Skeletal muscle satellite cell (primary cell): ENCODE results near the gene ELF5.

Experiments
- H3K27me3 ChIP-seq: 2 replicates; pipeline ENCODE4 v1.7.0; 2013; ENCODE audit warnings: low read length; ENCODE audit not compliant: control insufficient read depth, insufficient read depth
- H3K36me3 ChIP-seq: 2 replicates; pipeline ENCODE4 v1.7.0; 2013; ENCODE audit warnings: mild to moderate bottlenecking, control low read depth, low read length; ENCODE audit not compliant: insufficient read depth
- H3K4me1 ChIP-seq: 2 replicates; pipeline ENCODE4 v1.7.0; 2013; ENCODE audit warnings: low read length; ENCODE audit not compliant: control insufficient read depth, insufficient read depth
- H3K4me2 ChIP-seq: 2 replicates; pipeline ENCODE4 v1.7.0; 2013; ENCODE audit warnings: mild to moderate bottlenecking, low read length
- H3K4me3 ChIP-seq: 2 replicates; pipeline ENCODE4 v1.7.0; 2013; ENCODE audit warnings: low read length
- H3K9ac ChIP-seq: 2 replicates; pipeline ENCODE4 v1.7.0; 2013; ENCODE audit warnings: mild to moderate bottlenecking, low read depth, low read length, moderate library complexity
- H3K9me3 ChIP-seq: replicated peaks from 2 replicates; pipeline ENCODE4 v1.7.0; 2013; ENCODE audit warnings: mild to moderate bottlenecking, control low read depth, low read length

ELF5 gene

DNA sequence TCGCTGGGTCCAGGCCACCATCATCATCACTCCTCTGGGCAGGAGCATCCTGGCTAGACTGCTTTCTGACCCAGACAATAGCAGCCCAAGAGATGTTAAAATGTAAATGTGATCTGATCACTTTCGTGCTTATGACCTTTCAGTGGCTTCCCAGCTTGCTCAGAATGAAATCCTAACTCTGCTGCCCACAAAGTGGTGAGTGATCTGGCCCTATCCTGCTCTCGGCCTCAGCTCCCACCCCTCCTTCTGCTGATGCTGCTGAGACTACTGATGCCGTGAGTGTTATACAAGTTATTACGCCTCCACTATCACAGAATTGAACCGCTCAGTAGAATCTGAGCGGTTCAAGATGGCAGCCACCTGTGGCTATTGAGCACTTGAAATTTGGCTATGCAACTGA is 26.2 kb downstream of the ELF5 start:
- no peaks in the 10 kb centered on the region for H3K36me3 ChIP-seq
- H3K27me3 ChIP-seq: peaks cover 60% of the 10 kb centered on the region
- no peaks in the 10 kb centered on the region for H3K4me1 ChIP-seq
- no peak overlapping the region for H3K9ac ChIP-seq
- H3K4me2 ChIP-seq: no peak overlapping the region
- H3K4me3 ChIP-seq: no peak overlapping the region
- no peaks in the 10 kb centered on the region for H3K9me3 ChIP-seq

- Histone ChIP-seq H3K36me3 (no peaks in the 10 kb centered on the region), H3K4me3 (no peak overlapping the region), H3K9ac (no peak overlapping the region), H3K4me1 (peaks cover 5% of the 10 kb centered on the region), H3K9me3 (no peaks in the 10 kb centered on the region), H3K27me3 (peaks cover 50% of the 10 kb centered on the region), H3K4me2 (no peak overlapping the region)
Measured at GRCh38 chr11:34483106-34483874, 30.3 kb downstream of the ELF5 start.

GRCh38 chr11:34481307-34481706 is 32.3 kb downstream of the ELF5 start:
- H3K4me2 ChIP-seq: no peak overlapping the region
- peaks cover 40% of the 10 kb centered on the region for H3K27me3 ChIP-seq
- H3K9me3 ChIP-seq: no peaks in the 10 kb centered on the region
- no peak overlapping the region for H3K9ac ChIP-seq
- H3K4me3 ChIP-seq: no peak overlapping the region
- H3K4me1 ChIP-seq: peaks cover 5% of the 10 kb centered on the region
- no peaks in the 10 kb centered on the region for H3K36me3 ChIP-seq

- H3K9ac ChIP-seq: no peak overlapping the region
- peaks cover 34% of the 10 kb centered on the region for H3K27me3 ChIP-seq
- no peaks in the 10 kb centered on the region for H3K9me3 ChIP-seq
- H3K4me2 ChIP-seq: peak overlapping the region; percentile 2
- peaks cover 5% of the 10 kb centered on the region for H3K4me1 ChIP-seq
- H3K4me3 ChIP-seq: no peak overlapping the region
- no peaks in the 10 kb centered on the region for H3K36me3 ChIP-seq
Measured at GRCh38 chr11:34480314-34480713, 33.3 kb downstream of the ELF5 start.

GRCh38 chr11:34478845-34479663 is 34.5 kb downstream of the ELF5 start:
- Histone ChIP-seq H3K9me3 (no peaks in the 10 kb centered on the region), H3K9ac (no peak overlapping the region), H3K36me3 (no peaks in the 10 kb centered on the region), H3K4me2 (no peak overlapping the region), H3K27me3 (peaks cover 31% of the 10 kb centered on the region), H3K4me1 (peaks cover 5% of the 10 kb centered on the region), H3K4me3 (no peak overlapping the region)

GRCh38 chr11:34476849-34477248 is 36.7 kb downstream of the ELF5 start:
- H3K4me3 ChIP-seq: no peak overlapping the region
- no peaks in the 10 kb centered on the region for H3K9me3 ChIP-seq
- peaks cover 5% of the 10 kb centered on the region for H3K4me1 ChIP-seq
- H3K4me2 ChIP-seq: no peak overlapping the region
- H3K36me3 ChIP-seq: peaks cover 10% of the 10 kb centered on the region
- peaks cover 31% of the 10 kb centered on the region for H3K27me3 ChIP-seq
- H3K9ac ChIP-seq: no peak overlapping the region

- Histone ChIP-seq H3K4me3 (no peak overlapping the region), H3K9ac (no peak overlapping the region), H3K36me3 (peaks cover 18% of the 10 kb centered on the region), H3K27me3 (peaks cover 30% of the 10 kb centered on the region), H3K4me2 (no peak overlapping the region), H3K9me3 (no peaks in the 10 kb centered on the region), H3K4me1 (peaks cover 5% of the 10 kb centered on the region)
Measured at GRCh38 chr11:34475656-34476055, 37.9 kb downstream of the ELF5 start.

DNA sequence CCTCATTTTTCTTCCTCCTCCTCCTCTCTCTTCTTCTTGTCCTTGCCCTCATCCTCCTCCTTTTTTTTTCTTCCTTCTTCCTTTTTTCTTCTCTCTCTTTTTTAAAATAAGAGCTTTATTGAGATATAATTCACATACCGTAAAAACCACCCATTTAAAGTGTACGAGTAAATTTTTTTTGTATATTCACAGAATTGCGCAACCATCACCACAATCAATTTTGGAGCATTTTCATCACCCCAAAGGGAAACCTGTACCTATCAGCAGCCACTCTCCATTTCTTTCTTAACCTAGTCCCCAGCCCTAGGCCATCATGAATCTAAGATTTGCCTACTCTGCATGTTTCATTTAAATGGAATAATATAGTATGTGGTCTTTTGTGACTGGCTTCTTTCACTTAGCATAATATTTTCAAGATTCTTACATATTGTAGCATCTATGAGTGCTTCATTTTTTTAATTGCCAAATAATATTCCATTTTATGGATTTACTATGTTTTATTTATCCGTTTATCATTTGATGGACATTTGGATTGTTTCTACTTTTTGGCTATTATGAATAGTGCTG is 39.9 kb downstream of the ELF5 start:
- Histone ChIP-seq H3K36me3 (peaks cover 35% of the 10 kb centered on the region), H3K27me3 (peaks cover 12% of the 10 kb centered on the region), H3K4me1 (no peaks in the 10 kb centered on the region), H3K4me3 (no peak overlapping the region), H3K9ac (no peak overlapping the region), H3K9me3 (no peaks in the 10 kb centered on the region), H3K4me2 (no peak overlapping the region)

GRCh38 chr11:34468209-34468841 is 45.3 kb downstream of the ELF5 start:
- no peak overlapping the region for H3K4me2 ChIP-seq
- no peak overlapping the region for H3K4me3 ChIP-seq
- H3K9ac ChIP-seq: no peak overlapping the region
- no peaks in the 10 kb centered on the region for H3K4me1 ChIP-seq
- peaks cover 16% of the 10 kb centered on the region for H3K9me3 ChIP-seq
- H3K27me3 ChIP-seq: no peaks in the 10 kb centered on the region
- H3K36me3 ChIP-seq: peaks cover 72% of the 10 kb centered on the region

- Histone ChIP-seq H3K36me3 (peaks cover 73% of the 10 kb centered on the region), H3K4me3 (no peak overlapping the region), H3K4me1 (no peaks in the 10 kb centered on the region), H3K9me3 (peaks cover 16% of the 10 kb centered on the region), H3K4me2 (no peak overlapping the region), H3K9ac (no peak overlapping the region), H3K27me3 (no peaks in the 10 kb centered on the region)
Measured at GRCh38 chr11:34466802-34467488, 46.6 kb downstream of the ELF5 start.

- Histone ChIP-seq H3K27me3 (no peaks in the 10 kb centered on the region), H3K9me3 (peaks cover 16% of the 10 kb centered on the region), H3K36me3 (peaks cover 71% of the 10 kb centered on the region), H3K9ac (no peak overlapping the region), H3K4me3 (no peak overlapping the region), H3K4me1 (no peaks in the 10 kb centered on the region), H3K4me2 (no peak overlapping the region)
Measured at GRCh38 chr11:34464591-34465051, 49.0 kb downstream of the ELF5 start.
